ENCODE results near the gene ANTXR1.

Gene ANTXR1

DNA sequence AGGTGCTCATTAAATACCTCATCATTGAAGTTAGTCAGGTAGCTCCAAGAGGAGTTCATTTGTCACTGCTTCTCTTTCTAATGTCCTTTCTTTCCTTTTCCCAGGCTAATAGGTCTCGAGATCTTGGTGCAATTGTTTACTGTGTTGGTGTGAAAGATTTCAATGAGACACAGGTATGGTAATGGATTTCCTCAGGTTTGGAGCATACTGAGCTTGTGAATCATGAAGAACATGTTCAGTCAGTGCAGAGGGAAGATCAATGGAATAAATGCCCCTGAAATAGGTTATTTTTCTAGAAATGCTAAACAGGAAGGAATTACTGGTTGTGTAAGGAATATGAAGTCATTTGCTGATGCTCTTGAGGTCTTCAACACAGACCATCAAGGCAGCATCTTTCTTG, 62.5 kb downstream of the ANTXR1 start:
- no peak for DNase-seq

DNA sequence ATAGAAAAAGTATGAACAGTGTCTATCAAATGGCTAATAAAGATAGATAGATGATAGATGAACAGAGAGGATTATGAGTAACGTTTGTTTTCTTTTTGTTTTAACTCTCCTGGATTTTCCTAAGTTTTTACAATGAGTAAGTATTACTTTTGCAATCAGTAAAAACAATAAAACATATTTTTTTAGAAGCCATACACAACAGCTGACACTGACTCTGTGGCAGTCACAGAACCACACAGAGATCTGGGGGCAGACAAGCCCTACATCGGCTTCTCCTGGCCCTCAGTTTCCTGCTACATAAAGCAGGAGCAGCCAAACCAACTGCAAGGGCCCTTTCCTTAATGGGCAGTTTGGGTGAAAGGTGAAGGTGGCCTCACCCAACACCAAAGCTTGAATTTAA, 63.6 kb downstream of the ANTXR1 start:
- DNase-seq: no peak

DNA sequence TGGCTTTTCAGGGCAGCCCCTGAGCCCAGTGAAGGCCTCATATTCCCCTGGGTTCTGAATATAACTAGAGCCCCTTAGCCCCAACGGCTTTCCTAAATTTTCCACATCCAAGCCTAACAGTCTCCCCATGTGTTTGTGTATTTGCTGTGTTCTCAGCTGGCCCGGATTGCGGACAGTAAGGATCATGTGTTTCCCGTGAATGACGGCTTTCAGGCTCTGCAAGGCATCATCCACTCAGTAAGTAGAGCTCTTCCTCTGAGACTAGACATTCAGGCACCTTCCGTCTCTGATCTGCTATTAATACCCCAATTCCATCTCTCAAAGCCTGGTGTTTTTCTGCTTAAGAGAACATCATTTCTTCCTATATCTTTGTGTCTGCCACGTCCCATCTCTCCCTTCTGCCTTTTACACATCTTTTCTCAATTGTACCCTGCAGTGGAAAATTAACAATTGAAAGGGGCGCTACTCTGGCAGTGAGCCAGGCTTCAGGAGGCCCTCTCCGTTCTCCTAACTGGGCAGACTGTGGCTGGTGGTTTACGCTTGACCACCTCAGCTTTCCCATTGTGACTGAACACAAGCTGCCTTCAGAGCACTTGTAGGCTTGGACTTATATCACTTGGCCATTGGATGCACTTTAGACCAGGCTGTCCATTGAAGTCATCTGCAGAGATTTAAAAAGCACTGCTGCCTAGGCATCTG, 64.4 kb downstream of the ANTXR1 start:
- no peak for DNase-seq

DNA sequence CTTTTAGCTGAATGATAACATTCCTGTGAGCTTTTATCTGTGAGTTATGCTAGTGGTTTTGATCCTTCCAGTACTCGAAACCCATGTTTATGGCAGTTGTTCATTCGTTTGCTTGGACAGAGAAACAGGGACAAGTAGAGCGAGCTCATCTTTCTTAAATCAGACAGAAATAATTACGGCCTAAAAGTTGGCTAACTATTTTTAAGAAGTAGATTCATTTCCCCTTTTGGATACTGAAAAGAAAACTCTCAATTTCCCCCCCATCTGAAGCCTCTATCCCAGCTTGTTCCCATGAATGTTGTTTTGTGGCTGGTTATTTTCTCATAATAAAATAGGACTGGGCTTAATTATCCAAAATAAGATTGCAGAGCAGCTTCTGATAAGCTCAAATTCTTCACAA, 67.1 kb downstream of the ANTXR1 start:
- no peak for DNase-seq

DNA sequence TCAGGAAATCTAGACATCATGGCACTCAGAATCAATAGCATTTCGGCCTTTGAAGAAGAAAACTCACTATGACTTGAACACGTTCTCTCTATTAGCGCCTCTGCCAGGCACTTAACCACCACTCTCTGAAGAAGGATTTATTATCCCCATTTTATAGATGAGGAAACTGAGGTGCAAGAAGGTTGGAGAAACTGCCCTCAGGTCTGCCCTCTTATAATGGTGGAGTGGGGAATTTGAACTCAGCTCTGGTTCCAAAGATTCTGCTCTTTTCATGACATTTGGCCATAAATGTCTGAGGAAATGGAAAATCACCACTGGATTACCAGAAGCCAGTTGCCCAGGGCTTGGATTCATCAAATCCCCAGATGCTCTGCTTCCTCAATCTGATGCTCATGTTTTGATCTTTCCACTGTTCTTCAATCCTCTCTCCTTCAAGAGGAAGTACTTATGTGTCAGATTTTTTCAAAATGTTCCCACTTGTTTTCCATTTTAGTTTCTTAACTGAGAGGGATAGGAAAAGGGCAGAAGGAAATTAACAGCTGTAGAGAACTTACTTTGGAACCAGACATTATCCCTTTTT, 68.1 kb downstream of the ANTXR1 start:
- no peak for DNase-seq

GRCh38 chr2:69081757-69082156, 68.8 kb downstream of the ANTXR1 start:
- DNase-seq: no peak

- peak; percentile 33 for DNase-seq
These were observed 69.5 kb downstream of the ANTXR1 start for GRCh38 chr2:69082430-69082997.

GRCh38 chr2:69083235-69083748, 70.3 kb downstream of the ANTXR1 start:
- DNase-seq: no peak

- no peak for DNase-seq
These were observed 71.5 kb downstream of the ANTXR1 start for GRCh38 chr2:69084492-69084891.

DNA sequence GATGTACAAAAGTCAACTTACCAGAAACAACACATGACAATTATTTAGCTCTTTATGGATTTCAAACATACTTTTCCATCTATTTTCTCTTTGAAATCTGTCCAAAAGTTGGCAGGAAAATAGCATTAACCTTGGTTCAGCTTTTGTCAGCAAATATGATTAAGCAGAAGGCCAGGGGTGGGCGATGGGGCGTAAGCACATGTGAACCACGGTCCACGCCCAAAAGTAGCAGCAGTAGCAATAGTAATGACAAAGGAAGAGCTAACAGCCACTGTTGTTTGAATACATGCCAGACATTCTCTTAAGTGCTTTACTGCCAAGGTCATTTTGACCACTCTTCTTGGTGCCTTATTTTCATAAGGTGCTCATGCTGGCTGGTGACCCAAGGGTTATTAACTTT, 73.5 kb downstream of the ANTXR1 start:
- DNase-seq: no peak

DNA sequence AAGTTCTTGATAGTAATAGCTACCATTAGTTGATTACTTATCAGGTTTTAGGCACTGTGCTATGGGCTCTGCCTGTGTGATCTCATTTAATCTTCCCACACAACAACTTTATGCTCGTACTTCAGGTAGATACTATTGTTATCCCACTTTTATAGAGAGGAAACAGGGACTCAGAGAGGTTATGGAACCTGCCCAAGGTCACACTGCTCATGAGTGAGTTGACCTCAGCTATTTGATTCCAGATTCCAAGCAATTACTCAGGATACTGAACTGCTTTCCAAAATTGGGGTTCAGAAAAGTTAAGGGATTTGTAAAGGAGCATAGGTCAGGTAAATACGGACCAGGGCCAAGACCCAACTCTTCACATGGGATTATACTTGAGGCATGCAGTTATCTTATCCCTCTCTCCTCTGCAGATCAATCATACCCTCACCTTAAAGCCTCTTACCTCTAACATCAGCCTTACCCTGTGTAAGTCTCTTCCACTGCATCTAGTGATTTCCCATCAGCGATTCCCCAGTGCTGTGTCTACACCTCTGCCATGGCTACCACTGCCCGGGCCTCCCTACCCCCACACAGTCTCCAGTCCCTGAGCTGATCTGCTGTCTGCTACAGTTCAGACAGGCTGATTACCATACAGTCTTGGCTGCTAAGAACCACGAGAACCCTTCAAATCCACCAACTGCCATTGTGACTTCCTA, 74.4 kb downstream of the ANTXR1 start:
- no peak for DNase-seq

GRCh38 chr2:69087912-69088240, 74.9 kb downstream of the ANTXR1 start:
- no peak for DNase-seq

GRCh38 chr2:69088466-69088865, 75.5 kb downstream of the ANTXR1 start:
- DNase-seq: no peak

DNA sequence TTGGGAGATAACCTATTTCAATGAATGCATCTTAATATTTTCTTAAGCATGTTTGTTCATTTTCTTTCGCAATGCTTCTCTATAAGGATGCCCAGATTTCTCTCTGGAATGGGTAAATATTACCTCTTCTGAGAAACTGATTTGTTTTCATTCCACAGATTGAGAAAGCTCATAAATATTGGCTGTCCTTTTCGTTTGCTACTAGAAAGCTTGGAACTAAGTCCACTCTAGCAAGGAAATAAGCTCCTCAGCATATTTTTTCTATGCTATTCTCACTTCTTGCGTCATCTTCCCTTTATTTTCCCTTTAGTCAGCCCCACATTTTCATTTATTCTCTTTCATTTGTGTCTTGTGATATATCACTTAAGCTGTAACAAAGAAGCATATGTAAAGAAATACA, 76.3 kb downstream of the ANTXR1 start:
- no peak for DNase-seq

DNA sequence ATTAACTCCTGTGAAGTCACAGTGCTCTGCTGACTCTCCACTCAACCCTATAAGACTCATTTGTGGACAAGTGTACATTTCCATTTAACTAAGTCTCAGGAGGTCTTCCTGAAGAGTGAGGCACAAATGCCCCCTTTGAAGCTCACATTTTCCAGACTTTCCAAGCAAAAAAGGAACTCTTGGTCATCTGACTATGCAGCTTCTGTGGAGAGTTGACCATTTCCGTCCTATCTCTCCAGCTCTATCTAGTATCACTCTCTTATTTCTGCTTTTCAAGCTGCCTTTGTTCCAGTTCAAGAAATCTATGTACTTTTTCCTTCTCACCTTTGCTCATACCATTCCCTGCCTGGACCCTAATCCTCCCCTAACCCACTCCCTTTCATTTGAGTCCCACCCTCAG, 77.0 kb downstream of the ANTXR1 start:
- no peak for DNase-seq

DNA sequence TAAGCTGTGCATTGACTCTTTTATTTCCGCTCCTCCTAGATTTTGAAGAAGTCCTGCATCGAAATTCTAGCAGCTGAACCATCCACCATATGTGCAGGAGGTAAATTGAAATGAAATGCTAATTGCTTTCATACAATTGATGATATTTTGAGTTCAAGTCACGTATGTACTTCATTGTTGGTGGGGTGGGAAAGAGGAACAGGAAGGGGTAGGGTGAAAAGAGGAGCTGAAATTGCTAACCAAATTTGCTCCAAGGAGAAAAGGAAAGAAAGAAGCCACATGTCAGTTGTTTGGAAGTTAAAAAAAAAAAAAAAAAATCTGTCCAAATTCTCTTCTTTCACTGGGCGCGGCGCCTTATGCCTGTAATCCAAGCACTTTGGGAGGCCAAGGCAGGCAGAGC, 77.8 kb downstream of the ANTXR1 start:
- no peak for DNase-seq

DNA sequence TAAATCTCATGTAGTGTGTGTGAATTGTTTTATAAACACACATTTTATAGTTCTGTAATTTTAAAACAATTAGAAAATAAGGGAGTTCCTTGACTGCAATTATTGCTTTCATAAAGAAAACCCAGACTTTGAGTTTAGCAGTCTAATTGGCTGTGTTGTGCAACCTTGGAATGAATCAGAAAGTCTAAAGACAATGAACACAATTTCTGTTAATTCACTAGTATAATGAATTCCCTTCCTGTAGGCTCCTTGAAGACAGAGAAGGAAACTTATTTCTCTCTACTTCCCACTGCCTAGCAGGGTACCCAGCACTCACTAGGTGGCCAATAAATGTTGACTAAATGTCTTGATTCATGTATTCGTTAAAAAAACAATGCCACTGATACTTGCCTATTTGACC, 79.9 kb downstream of the ANTXR1 start:
- no peak for DNase-seq

DNA sequence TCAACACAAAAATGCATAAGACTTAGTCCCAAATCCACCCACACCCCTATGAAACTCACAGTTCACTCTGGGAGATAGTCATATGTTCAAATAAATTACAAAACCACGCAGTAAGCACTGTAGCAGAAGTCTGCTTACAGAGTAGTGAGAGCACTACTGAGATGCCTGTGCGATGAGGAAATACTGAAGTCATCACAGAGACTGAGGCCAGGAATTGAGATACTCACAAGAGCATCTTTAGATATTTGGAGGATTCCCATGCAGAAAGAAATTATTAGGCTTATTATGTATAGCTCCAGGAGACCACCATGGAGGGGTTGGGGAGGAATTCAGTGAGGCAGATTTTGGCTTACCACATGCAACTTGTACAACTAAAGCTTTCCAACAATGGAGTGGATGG, 82.3 kb downstream of the ANTXR1 start:
- DNase-seq: no peak

DNA sequence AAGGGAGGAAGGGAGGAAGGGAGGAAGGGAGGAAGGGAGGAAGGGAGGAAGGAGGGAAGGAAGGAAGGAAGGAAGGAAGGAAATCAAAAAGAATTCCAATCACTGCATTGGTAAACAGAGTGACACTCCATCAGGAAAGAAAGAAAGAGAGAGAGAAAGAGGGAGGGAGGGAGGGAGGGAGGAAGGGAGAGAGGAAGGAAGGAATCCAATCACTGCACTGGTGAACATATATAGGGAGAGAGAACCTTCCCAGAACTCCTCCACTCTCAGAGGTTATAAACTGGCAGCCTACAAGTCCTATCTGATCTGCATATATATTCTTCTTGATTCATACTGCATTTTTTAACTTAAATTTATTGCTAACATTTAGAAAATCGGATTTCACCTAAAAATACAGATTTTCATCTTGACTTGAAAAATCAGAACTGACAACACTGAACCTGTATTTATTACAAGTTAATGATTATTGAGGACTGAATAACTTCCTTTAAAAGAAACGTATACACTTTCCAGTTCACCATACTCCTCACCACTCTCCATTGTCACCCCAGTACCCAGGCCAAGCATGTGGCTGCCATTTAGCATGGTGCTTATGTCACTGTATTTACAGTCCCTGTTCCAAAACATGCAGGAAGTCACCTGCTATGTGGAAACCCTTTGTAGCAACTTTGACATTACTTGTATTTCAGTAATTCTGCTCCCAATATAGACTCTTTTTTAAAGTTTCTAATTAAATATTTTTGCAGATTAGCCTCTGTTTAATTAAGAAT, 83.5 kb downstream of the ANTXR1 start:
- DNase-seq: no peak

GRCh38 chr2:69097148-69097610, 84.2 kb downstream of the ANTXR1 start:
- DNase-seq: no peak

- DNase-seq: no peak
These were observed 85.1 kb downstream of the ANTXR1 start for GRCh38 chr2:69097891-69098655.

- no peak for DNase-seq
These were observed 86.6 kb downstream of the ANTXR1 start for GRCh38 chr2:69099541-69099940.

Measured in NCI-H2029 treated with DMSO at 0.1 percent for 48 hours (cell line).